ENCODE measurements around the gene HADHB.
"Not testable (repeated sequence)": the region's sequence is repeated elsewhere in the genome, so short reads cannot be mapped to it uniquely, and the experiment has no call there.

The HADHB gene

DNA sequence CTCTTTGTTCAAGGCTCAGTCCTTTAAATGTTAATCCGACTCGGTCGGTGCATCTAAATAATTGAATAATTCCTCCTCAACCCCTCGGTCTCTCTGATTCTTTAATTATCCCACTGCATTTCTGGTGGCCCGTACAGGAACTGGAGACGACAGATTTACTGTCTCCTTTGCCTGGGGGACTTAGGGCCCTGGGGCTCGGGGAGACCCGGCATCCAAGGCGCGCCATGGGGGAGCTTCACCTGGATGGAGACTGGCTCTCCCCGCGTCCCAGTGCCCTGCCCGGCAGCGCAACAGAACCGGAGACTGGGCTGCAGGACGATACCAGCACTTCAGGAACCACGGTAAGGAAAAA, 53.5 kb downstream of the HADHB start:
- DNase-seq = no peak

DNA sequence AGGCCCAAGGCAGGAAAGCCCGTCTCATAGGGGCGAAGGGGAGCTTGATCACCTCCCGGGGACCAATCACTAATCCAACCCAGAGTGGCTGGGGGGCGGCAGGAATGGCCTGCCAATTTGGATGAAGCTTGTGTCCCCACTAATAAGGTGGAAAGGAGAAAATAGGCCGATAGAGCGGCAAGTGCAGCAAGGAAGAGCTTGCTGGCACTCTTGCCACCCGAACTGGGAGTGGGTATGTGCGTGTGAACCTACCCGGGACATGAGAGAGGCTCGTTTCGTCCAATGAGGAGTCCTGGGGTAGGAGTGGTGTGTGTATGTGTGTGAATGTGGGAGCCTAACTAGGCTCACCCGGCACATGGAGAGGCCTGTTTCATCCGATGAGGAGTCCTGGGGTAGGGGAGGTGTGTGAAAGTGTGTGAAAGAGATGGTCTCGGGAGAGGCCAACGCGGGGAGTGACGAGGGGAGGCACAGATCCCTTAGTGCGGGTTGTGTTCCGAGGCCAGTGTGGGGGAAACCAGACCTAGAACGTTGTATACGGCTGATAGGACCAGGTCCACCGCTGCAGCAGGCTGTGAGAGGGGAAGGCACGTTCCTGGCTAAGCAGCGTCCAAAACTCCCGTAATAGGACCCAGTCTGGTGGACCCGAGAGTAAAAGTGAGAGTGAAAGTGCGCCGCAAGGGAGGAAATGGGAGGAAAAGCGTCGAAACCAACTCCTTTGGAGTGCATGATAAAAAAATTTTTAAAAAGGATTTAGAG, 54.1 kb downstream of the HADHB start:
- DNase-seq = no peak

DNA sequence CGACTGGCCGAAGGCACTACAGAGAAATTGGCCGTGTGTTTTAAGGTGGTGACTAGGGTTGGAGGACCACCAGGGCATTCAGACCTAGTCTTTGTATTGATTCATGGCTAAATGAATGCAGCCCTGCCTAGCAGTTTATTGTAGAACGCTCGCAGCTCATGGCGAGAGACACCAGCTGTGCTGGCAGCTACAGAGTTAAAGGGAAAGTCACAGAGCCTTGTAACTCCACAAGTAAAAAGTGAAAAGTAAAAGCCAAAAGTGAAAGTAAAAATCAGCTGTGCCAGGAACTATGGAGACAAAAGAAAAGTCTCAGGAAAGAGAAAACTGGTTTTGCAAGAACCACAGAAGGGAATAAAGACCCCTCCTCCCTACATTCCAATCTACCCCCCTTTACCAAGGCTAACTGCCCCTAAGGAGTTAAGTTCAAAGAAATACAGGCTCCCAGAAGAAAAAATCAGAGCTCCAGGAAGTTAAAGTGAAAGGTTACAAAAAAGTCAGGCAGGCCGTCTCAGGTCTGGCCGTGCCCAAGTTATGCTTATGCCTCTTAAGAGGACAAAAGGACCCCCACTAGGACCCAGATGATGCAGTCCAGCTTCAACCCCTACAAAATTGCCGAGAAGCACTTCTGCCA, 54.8 kb downstream of the HADHB start:
- DNase-seq = peak in 1 of 2 experiments; percentile 7

DNA sequence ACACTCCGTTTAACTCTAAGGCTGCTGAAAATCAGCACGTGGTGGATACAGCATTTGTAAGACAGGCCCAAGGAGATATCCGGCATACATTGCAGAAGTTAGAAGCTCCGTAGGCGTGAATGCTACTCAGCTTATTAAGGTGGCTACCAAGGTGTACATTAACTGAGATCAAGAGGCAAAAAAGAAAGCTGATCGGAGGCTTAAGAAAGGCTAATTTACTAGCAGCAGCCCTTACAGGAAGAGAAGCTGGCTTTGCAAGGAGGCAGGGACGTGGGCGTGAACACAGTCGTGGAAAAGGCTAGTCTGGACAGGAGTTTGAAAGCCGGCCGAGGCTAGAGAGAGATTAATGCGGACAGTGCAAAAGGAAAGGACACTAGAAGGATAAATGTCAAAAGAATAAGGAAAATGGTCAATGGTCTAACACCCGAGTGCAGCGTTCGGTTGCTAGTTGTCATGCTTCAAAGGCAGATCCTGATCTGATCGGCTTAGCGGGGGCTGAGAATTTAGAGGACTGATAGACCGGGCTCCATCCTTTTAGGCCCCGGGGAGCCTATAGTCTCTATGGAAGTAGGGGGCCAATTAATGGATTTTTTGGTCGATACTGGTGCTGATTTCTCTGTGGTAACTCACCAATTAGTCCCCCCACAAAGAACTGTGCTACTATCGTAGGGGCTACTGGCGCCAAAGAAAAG, 55.6 kb downstream of the HADHB start:
- DNase-seq = no peak

DNA sequence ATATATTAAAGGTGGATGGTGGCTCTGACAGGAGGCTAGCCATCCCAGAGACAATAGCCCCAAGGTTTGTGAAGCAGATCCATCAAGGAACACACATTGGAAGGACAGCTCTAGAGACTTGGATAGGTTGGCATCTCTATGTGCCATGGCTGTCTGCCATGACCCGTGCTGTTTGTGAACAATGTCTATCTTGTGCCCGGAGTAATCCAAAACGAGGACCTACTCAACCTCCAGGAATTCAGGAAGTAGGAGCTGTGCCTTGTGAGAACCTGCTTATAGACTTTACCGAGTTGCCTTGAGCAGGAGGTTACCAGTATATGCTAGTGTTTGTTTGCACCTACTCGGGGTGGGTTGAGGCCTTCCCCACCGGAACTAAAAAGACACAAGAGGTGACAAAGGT, 58.1 kb downstream of the HADHB start:
- no peak for DNase-seq

DNA sequence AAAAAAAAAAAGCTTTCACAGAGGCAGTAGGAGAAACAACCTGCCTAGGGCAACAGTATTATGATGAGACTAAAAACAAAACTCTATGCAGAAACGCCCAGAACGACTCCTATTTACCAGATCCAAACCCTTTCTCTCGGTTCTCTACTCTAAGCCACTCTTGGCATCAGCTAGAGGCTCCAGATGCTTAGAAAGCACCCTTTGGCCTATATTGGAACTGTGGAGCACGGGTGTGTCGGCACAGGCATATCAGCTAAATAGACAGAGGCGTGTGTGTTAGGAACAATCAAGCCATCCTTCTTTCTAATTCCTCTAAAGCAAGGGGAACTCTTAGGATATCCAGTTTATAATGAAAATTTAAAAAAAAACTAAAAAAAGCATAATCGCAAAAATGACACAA, 60.4 kb downstream of the HADHB start:
- DNase-seq = not testable (repeated sequence)

DNA sequence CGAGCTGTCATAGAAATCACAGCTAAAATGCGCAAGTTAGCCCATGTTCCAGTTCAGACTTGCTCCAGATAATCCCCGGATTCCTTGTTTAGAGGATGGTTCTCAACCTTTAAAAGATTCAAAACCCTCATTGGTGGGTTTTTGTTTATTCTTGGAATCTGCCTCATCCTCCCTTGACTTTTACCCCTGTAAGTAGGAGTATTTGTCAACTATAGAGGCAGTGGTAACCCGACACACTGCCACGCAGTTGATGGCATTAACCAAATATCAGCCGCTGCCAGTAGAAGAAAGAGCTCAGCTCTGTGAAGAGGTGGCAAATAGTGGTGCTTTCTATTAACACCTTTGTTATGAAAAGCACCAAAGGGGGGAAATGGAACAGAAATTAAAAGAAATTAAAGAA, 60.8 kb downstream of the HADHB start:
- no peak for DNase-seq

DNA sequence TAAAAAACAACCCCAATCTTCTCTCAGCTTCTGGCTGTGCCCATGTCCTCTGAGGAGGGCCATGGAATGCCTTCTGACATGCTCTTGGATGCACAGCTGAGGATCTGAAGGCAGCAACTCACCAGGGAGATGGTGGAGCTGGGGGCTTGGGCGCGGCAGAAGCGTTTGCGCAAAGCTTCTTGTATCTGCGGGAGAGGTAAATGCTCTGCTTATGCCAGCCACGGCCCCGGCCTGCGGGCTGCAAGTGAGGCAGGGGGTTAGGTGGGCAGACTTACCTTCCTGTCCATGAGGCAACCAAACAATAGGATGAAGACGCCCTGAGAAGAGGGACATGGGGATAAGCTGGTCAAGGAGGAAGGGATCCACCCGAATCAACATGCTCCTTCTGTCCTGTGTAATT, 65.2 kb downstream of the HADHB start:
- no peak for DNase-seq

DNA sequence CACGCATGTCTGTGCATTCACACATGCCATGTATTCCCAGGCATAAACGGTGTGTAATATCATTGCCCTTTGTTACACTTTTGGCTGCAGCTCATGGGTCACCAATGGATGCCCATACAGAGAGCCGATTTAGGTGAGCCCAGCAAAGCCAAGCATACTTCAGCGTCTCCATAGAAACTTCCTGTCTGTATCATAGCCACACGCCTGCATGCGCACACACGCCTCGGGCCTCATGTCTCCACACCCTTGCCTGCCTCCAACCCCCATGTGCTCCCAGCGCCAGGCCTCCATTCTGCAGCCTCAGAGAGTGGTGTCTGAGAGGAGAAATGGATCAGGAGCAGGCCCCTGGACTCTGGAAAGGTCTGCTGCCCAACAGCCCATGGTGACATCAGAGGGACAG, 67.7 kb downstream of the HADHB start:
- no peak for DNase-seq

DNA sequence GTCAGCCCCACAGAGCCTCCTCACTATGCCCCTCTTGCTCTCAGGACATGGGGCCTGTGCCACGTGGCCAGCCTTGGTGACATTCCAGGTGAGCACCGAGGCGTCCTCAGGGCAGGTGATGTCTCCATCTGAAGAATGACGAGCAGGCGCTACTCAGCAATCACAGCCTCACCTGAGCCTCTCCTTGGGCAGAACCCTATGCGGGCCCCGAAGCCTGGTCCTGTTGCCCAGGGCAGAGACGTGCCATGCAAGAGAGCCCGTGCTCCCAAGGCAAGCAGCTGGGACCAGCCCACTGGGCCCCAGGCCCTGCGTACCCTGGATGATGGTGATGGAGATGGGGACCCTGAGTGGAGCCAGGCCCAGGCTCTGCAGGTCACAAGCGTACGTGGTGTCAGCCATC, 68.7 kb downstream of the HADHB start:
- DNase-seq = no peak

DNA sequence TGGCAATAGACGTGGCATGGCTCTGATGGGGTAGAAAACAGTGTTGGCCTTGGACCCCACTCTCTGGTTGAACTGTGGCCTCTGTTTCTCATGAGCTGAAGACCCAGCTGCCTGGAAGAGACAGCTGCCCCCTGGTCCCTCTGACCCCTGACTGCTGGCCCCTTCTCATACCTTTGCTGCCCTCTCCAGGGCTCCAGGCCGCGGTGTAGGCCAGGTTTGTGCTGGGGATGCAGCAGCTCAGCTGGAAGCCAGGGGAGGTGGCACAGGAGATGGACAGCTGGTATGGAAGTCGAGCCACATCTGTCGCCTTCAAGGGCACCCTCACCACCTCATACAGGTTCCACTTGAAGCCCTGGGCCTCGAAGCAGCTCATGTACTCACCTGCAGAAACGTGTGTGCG, 69.5 kb downstream of the HADHB start:
- DNase-seq = no peak

DNA sequence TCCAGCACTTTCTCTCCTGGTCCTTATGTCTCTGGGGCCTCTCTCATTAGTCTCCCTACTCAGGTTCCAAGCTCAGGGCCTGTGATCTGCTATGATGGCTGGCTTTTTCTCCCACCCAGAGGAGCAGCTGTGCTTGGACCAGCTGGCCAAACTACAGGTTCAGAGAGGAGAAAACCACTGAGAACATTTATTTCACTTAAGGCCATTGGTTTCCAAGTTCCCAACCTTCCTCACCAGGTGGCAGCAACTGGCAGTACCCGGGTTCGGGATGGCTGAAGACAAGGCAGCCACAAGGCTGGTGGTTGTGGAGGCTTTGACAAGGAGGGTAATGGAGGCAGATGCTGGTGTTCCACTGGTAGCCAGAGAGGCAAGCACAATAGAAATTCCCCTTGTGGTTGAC, 71.3 kb downstream of the HADHB start:
- DNase-seq = peak in 1 of 2 experiments; percentile 4

DNA sequence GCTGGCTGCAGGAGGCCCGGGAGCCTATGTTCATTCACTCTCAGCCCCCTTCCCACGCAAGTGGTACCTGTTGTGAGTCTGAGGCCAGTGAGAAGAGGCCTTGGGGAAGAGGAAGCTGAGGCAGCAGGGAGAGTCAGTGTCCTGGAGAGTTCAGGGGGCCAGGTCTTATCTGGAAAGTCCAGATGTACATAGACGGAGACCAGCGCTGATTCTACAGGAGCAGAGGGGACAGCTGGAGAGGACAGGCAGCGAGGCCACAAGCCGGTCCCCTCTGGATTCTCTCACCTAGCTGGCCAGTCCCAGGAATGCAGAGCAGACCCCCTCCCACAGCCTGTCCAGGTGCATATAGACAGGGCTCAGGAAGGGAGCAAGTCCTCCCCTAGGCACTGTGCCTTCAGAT, 72.1 kb downstream of the HADHB start:
- no peak for DNase-seq

DNA sequence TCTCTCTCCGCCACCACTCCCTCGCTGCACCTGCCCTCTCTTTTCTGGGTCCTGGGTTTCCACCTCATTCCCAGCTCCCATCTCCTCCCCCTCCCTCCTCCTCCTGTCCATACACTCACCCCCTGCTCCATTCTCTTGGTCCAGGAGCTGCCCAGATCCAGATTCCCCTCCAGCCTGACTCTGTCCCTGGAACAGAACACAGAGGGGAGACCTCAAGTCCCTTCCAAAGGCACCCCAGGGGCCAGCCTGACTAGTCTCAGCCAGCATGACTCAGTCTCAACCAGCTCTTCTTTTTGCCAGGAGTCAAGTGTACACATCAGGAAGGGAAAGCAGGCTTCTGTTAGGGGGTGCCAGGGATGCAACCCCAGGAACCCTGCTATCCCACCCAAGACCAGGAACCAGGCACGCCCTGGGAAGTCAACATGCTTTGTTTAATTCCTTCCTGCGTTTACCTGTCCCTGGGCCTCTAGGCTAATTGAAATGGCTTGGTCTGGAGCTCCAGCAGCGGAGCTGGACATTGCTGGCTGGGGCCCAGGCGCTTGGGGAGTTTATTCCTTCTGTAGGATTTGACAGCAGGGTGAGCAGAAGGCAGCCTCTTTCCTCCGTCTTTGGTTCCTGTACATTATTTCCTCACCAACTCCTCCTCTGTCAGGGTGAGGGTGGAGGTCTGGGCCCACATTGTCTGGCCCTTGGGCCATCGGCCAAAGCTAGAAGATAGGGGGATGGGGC, 72.8 kb downstream of the HADHB start:
- no peak for DNase-seq

DNA sequence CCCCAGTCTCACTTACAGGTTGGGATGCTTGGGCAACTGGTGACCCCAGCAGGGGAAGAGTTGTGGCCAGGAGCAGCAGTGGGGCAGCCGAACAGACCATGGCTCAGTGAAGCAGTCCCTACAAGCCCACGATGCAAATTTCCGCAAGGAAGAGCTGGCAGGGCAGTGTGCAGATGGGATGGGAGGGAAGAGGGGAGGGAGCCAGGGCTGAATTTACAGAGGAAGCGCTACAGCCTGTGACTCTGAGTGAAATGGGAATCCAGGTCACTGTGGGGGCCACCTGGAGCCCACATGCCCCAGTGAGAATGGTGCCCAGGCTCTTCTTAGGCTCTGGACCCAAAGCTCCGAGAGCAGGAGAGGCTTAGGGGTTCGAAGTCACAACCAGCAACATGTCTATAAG, 74.2 kb downstream of the HADHB start:
- no peak for DNase-seq

DNA sequence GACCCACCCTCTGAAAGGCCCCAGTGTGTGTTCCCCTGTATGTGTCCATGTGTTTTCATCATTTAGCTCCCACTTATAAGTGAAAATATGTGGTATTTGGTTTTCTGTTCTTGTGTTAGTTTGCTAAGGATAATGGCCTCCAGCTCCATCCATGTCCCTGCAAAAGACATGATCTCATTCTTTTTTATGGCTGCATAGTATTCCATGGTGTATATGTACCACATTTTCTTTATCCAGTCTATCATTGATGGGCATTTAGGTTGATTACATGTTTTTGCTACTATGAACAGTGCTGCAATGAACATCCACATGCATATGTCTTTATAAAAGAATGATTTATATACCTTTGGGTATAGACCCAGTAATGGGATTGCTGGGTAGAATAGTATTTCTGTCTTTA, 79.7 kb downstream of the HADHB start:
- not testable (repeated sequence) for DNase-seq

DNA sequence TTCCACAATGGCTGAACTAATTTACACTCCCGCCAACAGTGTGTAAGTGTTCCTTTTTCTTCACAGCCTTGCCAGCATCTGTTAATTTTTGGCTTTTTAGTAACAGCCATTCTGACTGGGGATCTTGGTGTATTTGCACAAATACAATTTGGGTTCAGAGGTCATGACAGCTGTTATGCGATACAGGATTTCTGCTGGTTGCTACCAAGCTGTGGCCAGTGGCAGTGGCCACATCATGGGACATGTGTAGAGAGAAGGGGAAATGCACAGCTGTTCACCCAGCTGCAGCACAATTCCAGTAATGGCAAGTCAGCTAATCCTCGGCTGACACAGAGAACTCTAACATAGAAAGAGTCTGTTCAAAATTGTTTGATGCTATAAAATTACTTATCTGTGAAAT, 80.2 kb downstream of the HADHB start:
- no peak for DNase-seq

DNA sequence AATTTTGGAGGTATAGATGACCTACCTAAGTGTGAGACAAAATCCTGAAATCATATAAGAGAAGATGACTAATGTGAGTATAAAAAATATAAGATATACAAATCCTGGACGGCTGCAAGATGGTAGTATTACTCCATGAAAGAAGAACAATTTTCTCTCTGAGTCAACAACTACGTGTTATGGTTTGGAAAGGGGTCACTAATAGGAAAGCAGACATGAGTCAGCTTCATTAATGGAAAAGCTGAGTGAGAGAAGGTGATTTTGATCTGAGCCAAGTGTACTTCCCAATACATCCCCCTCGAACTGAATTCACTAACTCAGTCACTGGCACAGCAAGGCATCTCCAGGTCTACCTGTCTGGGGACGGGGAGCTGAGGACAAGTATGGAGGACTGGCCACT, 81.1 kb downstream of the HADHB start:
- DNase-seq = no peak

DNA sequence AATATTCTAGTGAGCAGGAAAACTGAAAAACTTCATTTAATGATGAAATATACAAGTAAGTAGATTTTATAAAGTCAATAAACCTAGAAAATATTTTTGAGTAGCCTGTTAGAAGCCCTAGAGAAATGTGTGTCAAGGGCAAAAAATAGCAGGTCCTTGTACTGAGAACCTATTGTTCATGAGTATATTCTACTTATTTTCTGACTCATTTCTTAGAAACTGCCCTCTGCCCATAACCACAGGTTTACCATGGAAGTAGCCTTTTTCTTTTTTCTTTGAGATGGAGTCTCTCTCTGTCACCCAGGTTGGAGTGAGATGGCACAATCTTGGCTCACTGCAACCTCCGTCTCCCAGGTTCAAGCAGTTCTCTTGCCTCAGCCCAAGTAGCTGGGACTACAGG, 81.8 kb downstream of the HADHB start:
- DNase-seq = no peak

DNA sequence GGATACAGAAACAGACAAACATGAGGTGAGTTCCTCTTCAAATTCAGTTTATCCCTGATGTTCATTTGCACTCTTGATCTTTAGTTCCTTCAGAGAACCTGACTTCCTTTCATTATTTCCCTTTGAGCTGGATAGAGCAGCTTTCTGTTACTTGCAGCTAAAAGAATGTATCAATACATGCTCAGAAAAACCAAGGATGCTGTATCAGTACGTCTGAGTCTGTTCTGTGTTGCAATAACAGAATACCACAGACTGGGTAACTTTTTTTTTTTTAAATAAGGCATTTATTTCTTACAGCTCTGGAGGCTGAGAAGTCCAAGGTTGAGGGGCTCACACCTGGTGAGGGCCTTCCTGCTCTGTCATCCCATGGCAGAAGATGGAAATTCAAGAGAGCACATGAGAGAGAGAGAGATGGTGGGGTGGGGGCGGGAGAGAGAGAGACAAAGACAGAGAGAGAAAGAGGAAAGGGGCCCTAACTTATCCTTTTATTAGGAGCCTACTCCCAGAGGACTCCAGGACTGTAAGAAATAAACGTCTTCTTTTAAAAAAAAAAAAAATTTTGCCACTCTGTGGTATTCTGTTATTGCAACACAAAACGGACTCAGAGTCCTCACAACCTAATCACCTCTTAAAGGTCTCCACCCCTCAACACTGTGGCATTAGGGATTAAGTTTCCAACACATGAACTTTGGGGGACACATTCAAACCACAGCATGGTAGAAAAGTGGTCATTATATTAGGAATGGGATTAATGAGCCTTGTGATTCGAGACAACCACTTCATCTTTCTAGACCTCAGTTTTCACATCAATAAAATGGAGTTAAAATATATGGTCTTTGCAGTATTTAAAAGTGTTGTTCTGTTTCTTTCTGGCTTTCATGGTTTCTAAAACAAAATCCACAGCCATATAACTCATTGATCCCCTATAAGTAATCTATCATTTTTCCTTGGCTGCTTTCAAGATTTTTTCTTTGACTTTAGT, 82.8 kb downstream of the HADHB start:
- DNase-seq = peak; percentile 33 to 34

DNA sequence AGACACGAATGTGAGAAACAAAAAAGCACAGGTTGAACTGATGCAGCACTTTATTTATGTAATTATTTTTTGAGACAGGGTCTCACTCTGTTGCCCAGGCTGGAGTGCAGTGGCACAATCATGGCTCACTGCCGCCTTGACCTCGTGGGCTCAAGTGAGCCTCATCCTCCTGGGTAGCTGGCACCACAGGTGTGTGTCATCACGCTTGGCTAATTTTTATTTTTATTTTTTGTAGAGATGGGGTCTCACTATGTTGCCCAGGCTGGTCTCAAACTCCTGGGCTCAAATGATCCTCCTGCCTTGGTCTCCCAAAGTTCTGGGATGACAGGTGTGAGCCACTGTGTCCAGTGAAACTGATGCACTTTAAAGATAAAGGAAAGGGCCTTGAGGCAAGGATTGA, 84.3 kb downstream of the HADHB start:
- not testable (repeated sequence) for DNase-seq

DNA sequence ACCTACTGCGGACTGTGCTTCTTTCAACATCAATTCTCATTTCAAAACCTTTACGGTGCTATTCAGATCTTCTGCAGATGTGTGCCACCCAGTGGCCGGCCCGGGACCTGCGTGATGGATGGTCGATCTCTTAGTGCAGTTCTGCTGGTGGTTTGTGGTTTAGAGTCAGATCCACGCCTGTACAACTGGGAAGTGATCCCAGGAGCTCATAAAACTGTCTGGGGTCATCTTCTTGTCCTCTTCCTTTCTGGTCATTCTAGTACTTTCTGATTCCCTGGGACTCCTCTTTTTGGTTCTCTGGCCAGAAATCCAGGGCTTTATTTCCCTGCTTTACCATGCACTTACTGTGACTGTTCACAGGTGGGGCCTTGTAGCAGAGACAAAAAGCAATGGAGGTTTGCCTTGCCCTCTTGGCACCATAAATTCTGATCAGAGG, 85.4 kb downstream of the HADHB start:
- peak; percentile 92 to 93 for DNase-seq
